ENCODE measurements around the gene WDR11. TPM values are rescaled to one million over a fixed set of nuclear protein-coding genes. Genes with fewer than 3 reads are reported as not detected.
"Not testable (repeated sequence)": the region's sequence is repeated elsewhere in the genome, so short reads cannot be mapped to it uniquely, and the experiment has no call there.

The WDR11 gene
- total RNA-seq, 1 donor from 2014 or later, result 70.9 TPM

- H3K27me3 Mint-ChIP-seq (ENCODE audit: insufficient read depth, low read depth), result no peaks in the 10 kb centered on the region
- Histone ChIP-seq H3K4me1 (no peaks in the 10 kb centered on the region), H3K27me3 (no peaks in the 10 kb centered on the region), H3K36me3 (peaks cover 7% of the 10 kb centered on the region), H3K4me2 (no peak overlapping the region), H3K4me3 (no peak overlapping the region), H4K20me1 (ENCODE audit: low read depth) (no peaks in the 10 kb centered on the region), H3F3A (ENCODE audit: low read depth) (no peaks in the 10 kb centered on the region), H3K9me3 (ENCODE audit: low read depth) (no peaks in the 10 kb centered on the region), H3K79me2 (ENCODE audit: low read depth) (no peaks in the 10 kb centered on the region), H3K9ac (no peak overlapping the region), H3K27ac (no peak overlapping the region), H2AFZ (replicated peaks) (no peak overlapping the region)
- H3K36me3 Mint-ChIP-seq, result peaks cover 25% of the 10 kb centered on the region
- H3K9me3 Mint-ChIP-seq, result no peaks in the 10 kb centered on the region
- no peak overlapping the region for H3K4me3 Mint-ChIP-seq
- DNase-seq (ENCODE audit: low spot score), result no peak
- H3K4me1 Mint-ChIP-seq, result no peaks in the 10 kb centered on the region
- no peak overlapping the region for H3K27ac Mint-ChIP-seq
- no peak for TF ChIP-seq EZH2 (IDR thresholded peaks at IDR 0.05)
- TF ChIP-seq EZH2phosphoT487 (IDR thresholded peaks at IDR 0.05), result no peak
- TF ChIP-seq CTCF (IDR thresholded peaks at IDR 0.05), result no peak
These were observed 46.2 kb downstream of the WDR11 start for GRCh38 chr10:120897343-120897742.

GRCh38 chr10:120905268-120905667 lies 54.1 kb downstream of the WDR11 start:
- Histone ChIP-seq H3K4me3 (no peak overlapping the region), H3K4me1 (no peaks in the 10 kb centered on the region), H3K79me2 (ENCODE audit: low read depth) (no peaks in the 10 kb centered on the region), H3K27me3 (no peaks in the 10 kb centered on the region), H3K9ac (no peak overlapping the region), H2AFZ (replicated peaks) (no peak overlapping the region), H3F3A (ENCODE audit: low read depth) (no peaks in the 10 kb centered on the region), H3K9me3 (ENCODE audit: low read depth) (no peaks in the 10 kb centered on the region), H3K27ac (no peak overlapping the region), H3K36me3 (peaks cover 16% of the 10 kb centered on the region), H4K20me1 (ENCODE audit: low read depth) (no peaks in the 10 kb centered on the region), H3K4me2 (no peak overlapping the region)
- peaks cover 5% of the 10 kb centered on the region for H3K9me3 Mint-ChIP-seq
- TF ChIP-seq CTCF (IDR thresholded peaks at IDR 0.05) (no peak), EZH2phosphoT487 (IDR thresholded peaks at IDR 0.05) (no peak), EZH2 (IDR thresholded peaks at IDR 0.05) (no peak)
- DNase-seq (ENCODE audit: low spot score), result no peak
- H3K36me3 Mint-ChIP-seq, result peaks cover 50% of the 10 kb centered on the region
- H3K27me3 Mint-ChIP-seq (ENCODE audit: insufficient read depth, low read depth), result peaks cover 2% of the 10 kb centered on the region
- no peaks in the 10 kb centered on the region for H3K4me1 Mint-ChIP-seq
- no peak overlapping the region for H3K27ac Mint-ChIP-seq
- no peak overlapping the region for H3K4me3 Mint-ChIP-seq

GRCh38 chr10:120917521-120918250 lies 66.5 kb downstream of the WDR11 start:
- no peaks in the 10 kb centered on the region for H3K27me3 ChIP-seq
- TF ChIP-seq CTCF (IDR thresholded peaks at IDR 0.05), result no peak
- no peak for TF ChIP-seq EZH2 (IDR thresholded peaks at IDR 0.05)
- TF ChIP-seq EZH2phosphoT487 (IDR thresholded peaks at IDR 0.05), result no peak
- no peak for DNase-seq (ENCODE audit: low spot score)
- no peak overlapping the region for H3K4me2 ChIP-seq
- Mint-ChIP-seq H3K27me3 (ENCODE audit: insufficient read depth, low read depth) (no peaks in the 10 kb centered on the region), H3K27ac (peak overlapping the region; percentile 81), H3K4me1 (peaks cover 18% of the 10 kb centered on the region), H3K36me3 (no peaks in the 10 kb centered on the region), H3K9me3 (peaks cover 8% of the 10 kb centered on the region), H3K4me3 (no peak overlapping the region)
- no peak overlapping the region for H3K4me3 ChIP-seq
- peak overlapping the region; percentile 63 for H2AFZ ChIP-seq (replicated peaks)
- peaks cover 8% of the 10 kb centered on the region for H3F3A ChIP-seq (ENCODE audit: low read depth)
- no peaks in the 10 kb centered on the region for H4K20me1 ChIP-seq (ENCODE audit: low read depth)
- no peaks in the 10 kb centered on the region for H3K4me1 ChIP-seq
- no peaks in the 10 kb centered on the region for H3K9me3 ChIP-seq (ENCODE audit: low read depth)
- H3K36me3 ChIP-seq, result no peaks in the 10 kb centered on the region
- no peak overlapping the region for H3K27ac ChIP-seq
- no peaks in the 10 kb centered on the region for H3K79me2 ChIP-seq (ENCODE audit: low read depth)
- H3K9ac ChIP-seq, result no peak overlapping the region

- H3K79me2 ChIP-seq (ENCODE audit: low read depth); H2AFZ ChIP-seq (replicated peaks); DNase-seq (ENCODE audit: low spot score); H3K27me3 Mint-ChIP-seq (ENCODE audit: insufficient read depth, low read depth); H3K36me3 ChIP-seq; H3K4me3 Mint-ChIP-seq; H3K9ac ChIP-seq; H3K27ac ChIP-seq; H4K20me1 ChIP-seq (ENCODE audit: low read depth); H3K4me3 ChIP-seq; H3K36me3 Mint-ChIP-seq; H3K9me3 ChIP-seq (ENCODE audit: low read depth); H3K4me1 ChIP-seq; H3K27me3 ChIP-seq; H3K4me2 ChIP-seq; H3K27ac Mint-ChIP-seq; H3K9me3 Mint-ChIP-seq; H3F3A ChIP-seq (ENCODE audit: low read depth): not testable (repeated sequence)
- peaks cover 14% of the 10 kb centered on the region for H3K4me1 Mint-ChIP-seq
These were observed 72.7 kb downstream of the WDR11 start for GRCh38 chr10:120923886-120924285.
